PC-3 (cell line): ENCODE results near the gene DCDC1. TPM values are rescaled to one million over a fixed set of nuclear protein-coding genes. Genes with fewer than 3 reads are reported as not detected.
A peak's percentile ranks its signal among the peaks of the same experiment; 100 is the strongest.

Experiments
- ATAC-seq: fragments of 200-7000 bp; cut with Tn5 transposase; 2 replicates; pipeline ENCODE4 v1.9.1; 2020; ENCODE audit warnings: mild to moderate bottlenecking, moderate library complexity
- BruUV-seq: library from RNA; stranded (reverse); fragments of 400-500 nt; replicated peaks from 2 replicates; lab custom pipeline; 2021; lab: Mats Ljungman, UMichigan
- CTCF ChIA-PET: fragments of 300-600 bp; sonication (Branson Sonifier 250); formaldehyde crosslinking; loops from one replicate; lab custom pipeline; 2022; ENCODE audit warnings: antibody characterized with exemption; lab: Charles Lee
- POLR2A ChIA-PET: fragments of 300-600 bp; sonication (Branson Sonifier 250); formaldehyde crosslinking; loops from one replicate; lab custom pipeline; 2022; ENCODE audit warnings: antibody characterized with exemption; ENCODE audit not compliant: unreplicated experiment; lab: Charles Lee
- DNase-seq: peaks from one replicate; pipeline ENCODE4 v3.0.0-alpha.2; 2015
- H2AFZ ChIP-seq: fragments of 300-600 bp; sonication (generic); 2 replicates; pipeline ENCODE4 v1.6.0; 2016; ENCODE audit warnings: antibody characterized with exemption, low read length
- H3F3A ChIP-seq: fragments of 300-600 bp; sonication (generic); one replicate; pipeline ENCODE4 v1.6.0; 2017; ENCODE audit warnings: antibody characterized with exemption, low read length, control low read depth, mild to moderate bottlenecking; ENCODE audit not compliant: unreplicated experiment
- H3K27ac ChIP-seq: fragments of 300-600 bp; sonication (generic); 2 replicates; pipeline ENCODE4 v1.5.1; 2016; ENCODE audit warnings: mild to moderate bottlenecking, low read length
- H3K27me3 ChIP-seq: fragments of 300-600 bp; sonication (generic); 2 replicates; pipeline ENCODE4 v1.6.1; 2016; ENCODE audit warnings: low read length, mixed read lengths
- H3K36me3 ChIP-seq: fragments of 300-600 bp; sonication (generic); 2 replicates; pipeline ENCODE4 v1.6.1; 2016; ENCODE audit warnings: low read depth, mixed run types, low read length, mixed read lengths
- H3K4me1 ChIP-seq: fragments of 300-600 bp; sonication (generic); 2 replicates; pipeline ENCODE4 v1.5.1; 2016; ENCODE audit warnings: low read length; ENCODE audit not compliant: insufficient read depth
- H3K4me2 ChIP-seq: fragments of 300-600 bp; sonication (generic); 2 replicates; pipeline ENCODE4 v1.6.0; 2016; ENCODE audit warnings: low read length
- H3K4me3 ChIP-seq: fragments of 300-600 bp; sonication (generic); 2 replicates; pipeline ENCODE4 v1.5.1; 2016; ENCODE audit warnings: mild to moderate bottlenecking, low read length, mixed read lengths
- H3K79me2 ChIP-seq: fragments of 300-600 bp; sonication (generic); 2 replicates; pipeline ENCODE4 v1.6.1; 2017; ENCODE audit warnings: low read length, mixed read lengths
- H3K9ac ChIP-seq: fragments of 300-600 bp; sonication (generic); 2 replicates; pipeline ENCODE4 v1.6.0; 2016; ENCODE audit warnings: mild to moderate bottlenecking, low read length
- H3K9me2 ChIP-seq: fragments of 300-600 bp; sonication (generic); replicated peaks from 2 replicates; pipeline ENCODE4 v1.6.1; 2016; ENCODE audit warnings: mixed run types, low read length, mixed read lengths
- H3K9me3 ChIP-seq: fragments of 300-600 bp; sonication (generic); 2 replicates; pipeline ENCODE4 v1.6.1; 2016; ENCODE audit warnings: low read length, mixed read lengths
- H4K20me1 ChIP-seq: fragments of 300-600 bp; sonication (generic); 2 replicates; pipeline ENCODE4 v1.6.1; 2016; ENCODE audit warnings: low read length, mixed read lengths
- CTCF ChIP-seq: fragments of 300-600 bp; sonication (generic); conservative IDR thresholded peaks from 2 replicates; pipeline ENCODE4 v1.5.1; 2017; ENCODE audit warnings: antibody characterized with exemption, low read depth, mild to moderate bottlenecking, low read length
- EZH2 ChIP-seq: fragments of 300-600 bp; sonication (generic); IDR thresholded peaks from one replicate; pipeline ENCODE4 v1.6.1; 2017; ENCODE audit warnings: antibody characterized with exemption, mild to moderate bottlenecking, low read length; ENCODE audit not compliant: unreplicated experiment
- EZH2phosphoT487 ChIP-seq: fragments of 300-600 bp; sonication (generic); IDR thresholded peaks from 2 replicates; pipeline ENCODE4 v1.6.1; 2018; ENCODE audit warnings: mild to moderate bottlenecking, antibody characterized with exemption, low read length, borderline replicate concordance
- intact Hi-C: fragments of 100-400 bp; cut with micrococcal nuclease; formaldehyde crosslinking; loops from 2 replicates; pipeline ENCODE4 v1.9.0; 2023
- total RNA-seq: library from RNA; depleted of rRNA; stranded (reverse); fragments of >200 nt; gene quantifications from 2 replicates; pipeline ENCODE4 v1.2.3, GENCODE V29; 2014

Gene DCDC1
- total RNA-seq, 1 experiment from 2014 or later: not detected

GRCh38 chr11:31173926-31174680 is 195.4 kb downstream of the DCDC1 start:
- intact Hi-C loops: no loop called here
- H4K20me1 ChIP-seq: no peaks in the 10 kb centered on the region
- no TSS peak for BruUV-seq
- ATAC-seq (no peak), DNase-seq (no peak)
- no peak overlapping the region for H3K4me2 ChIP-seq
- H3K4me1 ChIP-seq: no peaks in the 10 kb centered on the region
- no peaks in the 10 kb centered on the region for H3F3A ChIP-seq
- H3K9me2 ChIP-seq: no peaks in the 10 kb centered on the region
- TF ChIP-seq CTCF: no peak
- TF ChIP-seq EZH2phosphoT487: no peak
- TF ChIP-seq EZH2: no peak
- ChIA-PET POLR2A (no interaction called here), CTCF (no interaction called here)
- H3K27me3 ChIP-seq: no peaks in the 10 kb centered on the region
- no peaks in the 10 kb centered on the region for H3K36me3 ChIP-seq
- no peak overlapping the region for H3K9ac ChIP-seq
- no peak overlapping the region for H2AFZ ChIP-seq
- no peaks in the 10 kb centered on the region for H3K79me2 ChIP-seq
- no peak overlapping the region for H3K27ac ChIP-seq
- H3K4me3 ChIP-seq: no peak overlapping the region
- peaks cover 5% of the 10 kb centered on the region; the same call in 1 of the 2 replicates for H3K9me3 ChIP-seq

- no peak; the same call in 1 of the 2 replicates for ATAC-seq
- no peak overlapping the region for H3K27ac ChIP-seq
- CTCF ChIA-PET: no interaction called here
- BruUV-seq: no TSS peak
- no peaks in the 10 kb centered on the region for H3K27me3 ChIP-seq
- no peaks in the 10 kb centered on the region for H3K4me1 ChIP-seq
- no peak overlapping the region for H3K4me3 ChIP-seq
- intact Hi-C loops: no loop called here
- H2AFZ ChIP-seq: no peak overlapping the region
- POLR2A ChIA-PET: no interaction called here
- no peaks in the 10 kb centered on the region for H3F3A ChIP-seq
- H3K9me2 ChIP-seq: no peaks in the 10 kb centered on the region
- TF ChIP-seq EZH2phosphoT487 (no peak), EZH2 (no peak), CTCF (peak; percentile 46)
- H3K79me2 ChIP-seq: no peaks in the 10 kb centered on the region
- peak; percentile 40 for DNase-seq
- no peaks in the 10 kb centered on the region for H4K20me1 ChIP-seq
- H3K9ac ChIP-seq: no peak overlapping the region
- no peak overlapping the region for H3K4me2 ChIP-seq
- H3K36me3 ChIP-seq: no peaks in the 10 kb centered on the region
- no peaks in the 10 kb centered on the region for H3K9me3 ChIP-seq
Observed at GRCh38 chr11:31160504-31161422, 208.8 kb downstream of the DCDC1 start.
